ENCODE results near the gene WRAP53. TPM values are rescaled to one million over a fixed set of nuclear protein-coding genes. Genes with fewer than 3 reads are reported as not detected.

WRAP53 gene
- polyA plus RNA-seq, 4 donors = 11.1 to 17.6 (median 15.6) TPM

DNA sequence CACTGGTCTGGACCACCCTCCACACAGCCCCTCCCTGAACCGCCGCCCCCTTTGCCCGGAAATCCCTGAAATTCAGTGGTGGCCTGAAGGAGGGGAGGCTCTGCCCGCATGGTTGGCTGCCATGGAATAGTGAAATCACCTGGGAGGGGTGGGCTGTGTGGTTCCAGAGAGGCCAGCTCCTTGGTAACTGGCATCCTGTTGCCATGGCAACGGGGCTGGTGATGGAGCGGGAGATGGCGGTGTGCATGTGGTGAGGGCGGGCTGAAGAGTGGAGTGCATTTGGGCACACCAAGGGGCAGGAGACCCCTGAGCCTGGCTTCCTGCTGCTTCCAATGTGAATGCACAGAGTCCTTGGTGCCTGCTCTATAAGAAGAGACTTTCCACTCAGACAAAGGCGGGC lies 19.2 kb downstream of the WRAP53 start:
- DNase-seq (ENCODE audit: low read depth in 4 of 4, low spot score in 2 of 4) = no peak

DNA sequence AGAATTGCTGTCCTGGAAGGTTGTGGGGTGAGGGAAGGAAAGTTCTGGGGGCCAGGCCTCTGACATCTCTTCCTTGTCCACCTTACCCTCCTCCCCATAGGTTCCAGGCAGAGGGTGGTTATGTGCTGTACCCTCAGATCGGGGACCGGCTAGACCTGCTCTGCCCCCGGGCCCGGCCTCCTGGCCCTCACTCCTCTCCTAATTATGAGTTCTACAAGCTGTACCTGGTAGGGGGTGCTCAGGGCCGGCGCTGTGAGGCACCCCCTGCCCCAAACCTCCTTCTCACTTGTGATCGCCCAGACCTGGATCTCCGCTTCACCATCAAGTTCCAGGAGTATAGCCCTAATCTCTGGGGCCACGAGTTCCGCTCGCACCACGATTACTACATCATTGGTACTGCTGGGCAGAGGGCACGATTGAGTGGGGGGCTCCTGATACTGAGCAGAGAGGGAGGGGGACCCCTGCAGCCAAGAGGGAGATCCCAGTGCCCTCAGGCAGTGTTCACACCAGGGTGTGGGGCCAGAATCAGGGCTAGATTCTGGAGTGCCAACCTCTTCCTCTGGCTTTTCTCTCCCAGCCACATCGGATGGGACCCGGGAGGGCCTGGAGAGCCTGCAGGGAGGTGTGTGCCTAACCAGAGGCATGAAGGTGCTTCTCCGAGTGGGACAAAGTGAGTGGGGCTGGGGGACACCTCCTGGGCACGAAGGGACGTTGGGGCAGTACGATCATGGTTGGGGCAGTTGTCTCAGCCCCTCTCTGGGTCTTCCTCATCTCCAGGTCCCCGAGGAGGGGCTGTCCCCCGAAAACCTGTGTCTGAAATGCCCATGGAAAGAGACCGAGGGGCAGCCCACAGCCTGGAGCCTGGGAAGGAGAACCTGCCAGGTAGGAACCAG lies 19.8 kb downstream of the WRAP53 start:
- DNase-seq (ENCODE audit: low read depth in 4 of 4, low spot score in 2 of 4) = no peak

DNA sequence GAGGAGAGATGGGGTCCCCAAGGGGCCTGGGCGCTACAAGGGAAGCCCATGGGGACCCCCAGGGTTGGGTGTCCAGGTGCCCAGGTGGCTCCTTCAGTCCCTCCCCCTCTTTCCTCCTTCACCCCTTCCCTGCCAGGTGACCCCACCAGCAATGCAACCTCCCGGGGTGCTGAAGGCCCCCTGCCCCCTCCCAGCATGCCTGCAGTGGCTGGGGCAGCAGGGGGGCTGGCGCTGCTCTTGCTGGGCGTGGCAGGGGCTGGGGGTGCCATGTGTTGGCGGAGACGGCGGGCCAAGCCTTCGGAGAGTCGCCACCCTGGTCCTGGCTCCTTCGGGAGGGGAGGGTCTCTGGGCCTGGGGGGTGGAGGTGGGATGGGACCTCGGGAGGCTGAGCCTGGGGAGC lies 20.8 kb downstream of the WRAP53 start:
- DNase-seq (ENCODE audit: low read depth in 4 of 4, low spot score in 2 of 4) = no peak

DNA sequence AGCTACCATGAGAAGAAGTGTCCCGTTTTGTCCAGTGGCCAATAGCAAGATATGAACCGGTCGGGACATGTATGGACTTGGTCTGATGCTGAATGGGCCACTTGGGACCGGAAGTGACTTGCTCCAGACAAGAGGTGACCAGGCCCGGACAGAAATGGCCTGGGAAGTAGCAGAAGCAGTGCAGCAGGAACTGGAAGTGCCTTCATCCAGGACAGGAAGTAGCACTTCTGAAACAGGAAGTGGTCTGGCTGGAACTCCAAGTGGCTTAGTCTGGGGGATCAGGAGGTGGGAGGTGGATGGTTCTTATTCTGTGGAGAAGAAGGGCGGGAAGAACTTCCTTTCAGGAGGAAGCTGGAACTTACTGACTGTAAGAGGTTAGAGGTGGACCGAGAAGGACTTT lies 22.0 kb downstream of the WRAP53 start:
- no peak for DNase-seq (ENCODE audit: low read depth in 4 of 4, low spot score in 2 of 4)

DNA sequence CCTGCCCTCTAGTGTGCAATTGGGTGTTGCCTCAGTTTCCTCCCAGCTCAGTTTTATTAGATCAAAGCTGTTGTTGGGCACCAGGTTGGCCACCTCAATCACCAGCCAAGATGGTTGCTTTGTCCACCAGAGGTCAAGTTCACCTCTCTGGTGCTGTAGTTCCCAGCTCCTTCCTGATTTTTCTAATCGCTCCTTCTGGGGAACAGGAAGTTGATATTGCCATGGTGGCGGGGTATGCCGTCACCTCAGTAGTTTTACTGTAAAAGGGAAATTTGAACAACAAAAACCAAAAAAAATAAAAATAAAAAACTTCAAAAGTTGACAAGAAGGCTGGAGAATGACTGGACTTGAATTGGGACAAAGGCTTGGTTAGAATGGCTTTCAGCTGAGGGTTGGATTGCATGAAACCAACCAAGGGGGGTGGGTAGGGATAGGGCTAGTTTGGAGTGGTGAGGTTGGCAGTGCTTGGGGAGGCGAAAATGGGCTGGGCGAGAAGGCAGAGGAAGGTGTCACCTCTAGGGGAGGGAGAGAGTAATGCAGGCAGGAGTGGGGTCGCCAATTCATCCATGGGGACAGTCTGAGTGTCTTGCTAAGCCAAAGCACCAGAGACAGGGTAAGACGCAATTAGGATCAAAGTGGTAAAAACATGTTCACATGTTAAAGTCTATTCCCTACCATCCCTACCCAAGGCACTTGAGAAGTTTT lies 22.9 kb downstream of the WRAP53 start:
- DNase-seq (ENCODE audit: low read depth in 4 of 4, low spot score in 2 of 4) = no peak

DNA sequence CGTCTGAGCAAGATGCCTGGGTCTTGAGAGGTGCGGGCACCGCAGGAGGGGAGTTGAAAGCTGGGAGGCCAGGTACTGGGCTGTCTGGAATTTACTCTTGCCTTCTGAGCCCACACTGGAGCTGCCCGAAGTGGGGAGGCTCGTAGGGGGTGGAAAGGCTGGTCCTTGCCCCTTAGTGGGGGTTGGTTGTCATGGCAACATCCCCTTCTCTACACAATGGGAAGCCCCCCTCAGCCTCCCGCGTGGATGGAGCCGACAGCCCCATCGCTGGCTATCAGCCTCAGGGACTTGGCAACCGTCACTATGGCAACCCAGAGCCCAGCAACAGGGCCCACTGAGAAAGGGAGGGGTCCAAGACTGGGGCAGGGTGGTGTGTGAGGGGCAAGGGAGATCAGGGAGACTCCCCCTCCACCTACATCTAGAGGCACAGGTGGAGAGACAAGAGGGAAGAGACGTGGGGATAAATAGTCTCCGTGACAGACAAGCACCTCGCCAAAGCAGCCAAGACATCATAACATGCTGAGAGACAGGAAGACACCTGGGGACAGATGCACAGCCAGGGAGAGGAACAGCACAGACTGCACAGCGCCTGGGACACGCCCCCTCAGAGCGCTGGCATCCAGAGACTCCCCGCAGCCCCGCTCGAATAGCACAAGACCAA lies 24.0 kb downstream of the WRAP53 start:
- no peak for DNase-seq (ENCODE audit: low read depth in 4 of 4, low spot score in 2 of 4)

DNA sequence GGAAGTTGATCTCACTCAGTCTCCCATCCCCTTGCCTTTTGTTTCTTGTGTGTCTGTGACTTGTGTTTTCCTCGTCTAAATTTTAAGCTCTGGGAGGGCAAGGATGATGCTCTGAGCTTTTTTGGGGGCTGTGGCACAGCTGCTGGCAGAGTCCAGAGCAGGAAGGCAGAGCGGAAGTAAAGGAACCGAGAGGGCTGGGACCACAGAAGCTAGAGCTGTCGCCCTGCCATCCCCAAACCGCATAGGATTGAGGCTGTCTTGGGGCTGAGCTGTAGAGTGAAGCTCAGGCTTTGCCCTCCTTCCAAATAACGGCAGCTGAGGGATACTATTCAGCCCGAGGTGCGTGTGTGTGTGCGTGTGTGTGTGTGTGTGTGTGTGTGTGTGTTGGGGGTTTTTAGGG lies 25.5 kb downstream of the WRAP53 start:
- no peak for DNase-seq (ENCODE audit: low read depth in 4 of 4, low spot score in 2 of 4)

DNA sequence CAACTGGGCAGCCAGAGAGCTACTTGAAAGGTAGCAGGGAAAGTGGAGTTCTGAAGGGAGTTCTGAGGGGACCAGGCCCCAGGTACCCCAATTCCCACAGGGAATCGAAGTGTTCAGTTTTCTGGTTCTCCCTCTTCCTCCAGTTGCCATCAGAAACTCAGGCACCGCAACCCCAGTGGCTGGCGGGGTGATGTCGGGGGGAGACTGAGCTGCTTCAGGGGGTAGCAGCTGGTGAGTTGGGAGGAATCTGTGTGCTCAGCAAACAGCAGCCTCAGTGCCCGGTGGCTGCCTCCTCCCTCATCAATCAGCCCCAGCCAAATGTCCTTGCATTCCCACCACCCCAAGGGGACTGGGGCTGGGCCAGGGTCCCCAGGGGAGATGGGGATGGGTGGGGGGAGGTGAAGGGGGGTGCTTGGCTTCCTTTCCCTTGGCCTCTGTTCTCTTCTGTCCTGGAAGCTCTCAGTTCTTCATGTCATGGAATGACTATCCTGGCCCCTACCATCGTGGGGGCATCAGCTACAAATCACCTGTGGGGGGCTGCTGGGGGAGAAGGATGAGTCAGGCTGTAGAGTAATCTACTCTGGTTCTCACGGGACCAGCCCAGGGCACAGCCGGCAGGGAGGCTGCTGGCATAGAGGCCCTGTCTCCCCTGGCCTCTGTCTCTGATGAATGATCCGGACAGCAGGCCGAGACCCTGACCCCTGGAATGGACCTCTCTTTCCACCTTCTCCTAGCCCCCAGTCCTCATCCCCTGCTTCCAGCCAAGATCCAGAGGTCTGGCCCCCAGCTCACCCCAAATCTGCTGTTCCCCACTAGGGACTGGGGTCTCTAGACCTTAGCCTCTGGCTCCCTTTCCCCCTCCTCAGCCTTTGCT lies 26.7 kb downstream of the WRAP53 start:
- no peak for DNase-seq (ENCODE audit: low read depth in 4 of 4, low spot score in 2 of 4)

DNA sequence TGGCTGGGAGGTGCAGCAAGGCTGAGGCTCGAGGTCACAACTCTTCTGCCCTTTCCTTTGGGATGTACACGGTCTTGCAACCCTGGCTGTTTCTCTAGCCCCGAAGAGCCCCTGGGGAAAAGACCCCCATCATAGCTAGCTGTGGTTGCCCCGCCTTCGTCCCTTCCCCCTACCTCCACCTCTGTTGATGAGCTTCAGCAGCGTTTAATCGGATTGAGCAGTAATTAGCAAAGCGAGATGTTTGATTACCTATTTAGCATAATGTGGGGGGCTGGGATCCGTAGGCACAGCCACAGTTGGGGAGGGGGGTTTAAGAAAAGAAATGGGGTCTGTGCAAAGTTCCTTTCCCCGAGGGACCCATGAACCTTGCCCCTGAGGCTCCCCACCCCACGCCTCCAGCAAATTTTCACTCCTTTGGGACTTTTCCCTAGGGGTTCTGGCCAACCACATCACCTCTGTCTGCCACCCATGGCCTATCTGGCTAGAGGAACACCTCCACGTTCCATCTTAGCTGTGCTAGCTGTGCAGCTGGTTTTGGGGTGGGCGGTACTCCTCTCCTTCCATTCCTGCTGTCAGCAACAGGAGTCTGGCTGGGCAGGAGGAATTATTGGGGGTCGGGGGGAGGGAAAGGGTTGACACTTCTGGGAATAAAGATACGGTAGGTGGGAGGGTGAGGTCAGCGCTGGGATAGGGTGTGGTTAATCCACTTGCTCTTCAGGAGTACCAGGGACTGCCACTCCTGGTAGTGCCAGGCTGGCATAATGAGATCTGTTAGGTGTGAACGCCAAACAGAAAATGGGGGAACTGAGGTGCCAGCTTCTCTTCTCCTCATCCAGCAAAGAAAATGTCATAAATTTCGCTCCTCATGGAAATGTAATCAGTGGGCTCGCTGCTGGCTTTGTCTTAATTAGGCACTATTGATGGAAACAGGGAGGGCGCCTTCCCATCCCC lies 27.9 kb downstream of the WRAP53 start:
- DNase-seq (ENCODE audit: low read depth in 4 of 4, low spot score in 2 of 4) = no peak

DNA sequence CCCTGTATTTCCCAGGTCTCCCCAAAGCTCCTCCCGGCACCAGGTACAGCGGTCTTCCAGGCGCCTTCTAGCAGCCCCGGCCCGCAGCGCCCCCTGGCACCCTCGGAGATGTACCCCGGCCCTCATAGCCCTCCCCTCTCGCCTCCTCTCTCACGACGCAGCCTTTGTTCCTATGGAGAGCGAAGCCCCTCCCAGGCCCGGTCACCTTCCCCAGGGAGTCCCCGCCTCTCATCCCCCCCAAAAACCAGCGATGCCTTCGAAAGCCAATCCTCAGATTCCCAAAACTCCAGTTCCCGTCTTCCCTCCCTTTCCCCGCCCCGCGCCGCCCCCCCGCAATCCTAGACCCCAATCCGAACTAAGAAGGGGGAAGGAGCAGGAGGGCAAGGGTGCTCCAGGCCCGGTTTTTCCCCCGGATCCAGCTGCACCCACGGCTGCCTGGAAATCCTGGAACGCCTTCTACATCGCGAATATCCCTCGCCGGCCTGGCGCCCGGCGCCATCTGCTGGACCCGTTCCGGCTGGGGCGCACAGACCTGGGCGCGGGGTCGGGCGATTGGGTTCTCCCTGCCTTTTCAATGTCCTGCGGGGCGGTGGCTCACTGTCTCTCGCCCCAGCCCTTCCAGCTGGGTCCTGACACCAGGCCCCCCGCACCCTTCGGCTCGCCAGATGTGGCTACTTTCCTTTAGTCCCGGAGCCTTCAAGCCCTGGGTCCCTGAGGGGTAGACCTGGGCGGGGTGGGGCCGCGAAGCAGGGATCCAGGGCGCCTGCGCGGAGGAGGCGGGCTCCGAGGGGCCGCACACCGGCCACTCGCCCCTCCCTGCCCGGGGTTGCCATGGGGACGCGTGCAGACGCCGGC lies 28.9 kb downstream of the WRAP53 start, which contains the start of gene DNAH2:
Gene DNAH2 (plus strand): TSS at position 844 of the 855 bp plus-strand sequence. CDS start 1,991 bp downstream, outside the sequence.
- DNase-seq (ENCODE audit: low read depth in 4 of 4, low spot score in 2 of 4) = peak; percentile 85 to 92 (median 85)

DNA sequence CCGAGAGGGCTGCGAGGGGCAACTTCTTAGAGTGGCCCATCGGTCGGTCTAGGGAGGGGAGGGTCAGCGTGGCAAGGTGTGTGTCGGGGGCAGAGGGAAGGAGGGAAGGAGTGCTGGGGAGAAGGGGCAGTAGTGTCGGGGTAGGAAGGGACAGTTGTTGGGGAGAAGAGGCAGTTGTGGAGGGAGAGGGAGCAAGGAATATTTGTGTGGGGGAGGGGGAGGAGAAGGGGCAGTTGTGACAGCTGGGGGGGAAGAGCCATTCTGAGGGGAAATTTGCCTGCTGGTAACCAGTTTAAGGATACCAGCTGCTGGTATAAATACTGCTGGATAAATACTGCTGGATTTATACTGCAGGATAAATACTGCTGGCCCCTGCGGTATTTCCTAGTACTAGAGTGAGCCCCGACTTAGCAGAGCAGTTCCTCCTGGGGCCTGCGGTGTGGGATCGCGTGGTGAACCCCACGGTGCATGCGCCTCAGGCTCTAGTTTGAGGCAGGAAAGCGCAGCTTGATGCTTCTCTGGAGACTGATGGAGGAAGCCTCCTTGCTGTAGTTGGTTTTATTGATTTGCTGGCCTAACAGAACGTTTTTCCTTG lies 29.6 kb downstream of the WRAP53 start:
- no peak for DNase-seq (ENCODE audit: low read depth in 4 of 4, low spot score in 2 of 4)

DNA sequence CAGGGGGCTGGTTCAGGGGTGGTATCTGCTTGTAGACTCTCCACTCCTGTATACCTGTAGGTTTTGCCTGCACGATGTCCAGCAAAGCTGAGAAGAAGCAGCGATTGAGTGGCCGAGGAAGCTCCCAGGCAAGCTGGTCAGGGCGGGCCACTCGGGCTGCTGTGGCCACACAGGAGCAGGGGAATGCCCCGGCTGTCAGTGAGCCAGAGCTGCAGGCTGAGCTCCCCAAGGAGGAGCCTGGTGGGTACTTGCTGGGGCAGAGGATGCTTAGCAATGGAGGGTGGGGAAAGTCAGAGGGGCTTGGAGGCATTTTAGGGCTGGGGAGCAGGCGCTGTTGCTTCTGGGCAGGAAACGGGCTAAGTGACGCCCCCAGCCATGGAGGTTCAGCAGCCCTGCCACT lies 31.4 kb downstream of the WRAP53 start:
- DNase-seq (ENCODE audit: low read depth in 4 of 4, low spot score in 2 of 4) = no peak

DNA sequence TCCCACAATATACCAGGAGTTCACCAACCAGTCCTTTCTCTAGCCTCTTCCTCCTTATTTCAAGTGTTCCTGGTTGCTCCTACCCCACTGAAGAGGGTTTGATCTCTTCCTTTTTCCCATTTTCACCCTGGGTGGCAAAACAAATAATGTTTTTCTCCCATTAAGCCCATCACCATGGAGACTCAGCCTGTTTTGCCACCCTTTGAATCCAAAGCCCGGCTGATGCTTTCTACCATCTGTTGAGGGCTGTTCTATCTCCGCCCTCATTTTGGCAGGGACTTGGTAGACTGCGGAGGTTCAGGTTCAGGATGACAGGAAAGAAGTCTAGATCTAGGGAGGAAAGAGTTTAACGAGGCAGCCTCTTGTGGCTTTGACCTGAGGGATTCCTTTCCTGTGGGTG lies 31.8 kb downstream of the WRAP53 start:
- no peak for DNase-seq (ENCODE audit: low read depth in 4 of 4, low spot score in 2 of 4)

DNA sequence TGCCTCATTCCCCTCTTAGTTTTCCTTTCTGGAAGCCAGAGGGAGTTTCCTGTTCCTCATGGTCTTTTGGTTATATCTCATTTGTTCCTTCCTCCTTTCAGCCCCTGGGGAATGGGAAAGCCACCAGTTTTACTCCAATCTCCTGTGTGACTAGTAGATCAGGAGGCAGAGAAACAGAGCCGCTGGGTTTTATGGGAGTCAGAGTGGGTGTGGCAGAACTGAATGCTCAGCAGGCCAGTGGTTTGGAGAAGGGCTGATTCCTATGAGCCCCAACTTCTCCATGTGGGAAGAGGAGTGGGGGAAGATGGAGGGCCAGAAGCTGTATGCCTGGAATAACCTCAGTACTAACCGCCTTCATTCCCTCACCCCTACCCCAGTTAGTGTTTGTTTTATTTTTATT lies 33.3 kb downstream of the WRAP53 start:
- no peak for DNase-seq (ENCODE audit: low read depth in 4 of 4, low spot score in 2 of 4)

DNA sequence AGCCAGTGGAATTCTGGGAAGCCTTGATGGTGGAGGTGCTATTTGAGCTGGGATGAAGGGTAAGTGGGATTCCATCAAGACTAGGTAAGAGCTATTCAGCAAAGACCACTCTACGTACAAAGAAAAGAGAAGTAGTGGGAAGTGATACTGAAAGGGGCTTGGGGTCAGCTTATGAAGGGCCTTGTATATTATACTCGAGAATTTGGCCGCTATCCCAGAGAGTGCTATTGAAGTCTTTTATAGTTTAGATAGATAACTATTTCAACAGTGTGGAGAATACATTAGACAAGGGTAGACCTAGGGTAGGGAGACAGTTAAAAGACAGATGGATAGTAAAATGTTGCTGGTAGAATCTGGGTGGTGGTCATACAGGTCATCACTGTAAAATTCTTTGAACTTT lies 39.6 kb downstream of the WRAP53 start:
- no peak for DNase-seq (ENCODE audit: low read depth in 4 of 4, low spot score in 2 of 4)

DNA sequence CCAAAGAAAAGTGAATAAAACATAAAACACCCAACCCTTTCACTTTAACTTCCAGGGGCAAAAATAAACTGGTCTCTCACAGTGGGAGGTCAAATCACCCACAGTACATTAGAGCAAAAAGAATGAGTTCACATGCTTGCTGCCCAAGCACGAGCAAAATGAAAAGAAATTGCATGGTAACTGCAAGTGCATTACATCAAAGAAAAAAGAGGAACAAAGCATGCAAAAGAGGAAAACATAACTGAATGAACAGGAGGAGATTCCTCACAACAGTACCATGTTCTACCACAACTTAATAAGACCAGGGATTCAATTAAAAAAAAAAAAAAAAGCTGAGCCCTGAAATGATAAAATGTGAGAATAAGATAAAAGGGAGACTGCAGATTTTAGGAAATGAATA lies 41.5 kb downstream of the WRAP53 start:
- DNase-seq (ENCODE audit: low read depth in 4 of 4, low spot score in 2 of 4) = no peak

DNA sequence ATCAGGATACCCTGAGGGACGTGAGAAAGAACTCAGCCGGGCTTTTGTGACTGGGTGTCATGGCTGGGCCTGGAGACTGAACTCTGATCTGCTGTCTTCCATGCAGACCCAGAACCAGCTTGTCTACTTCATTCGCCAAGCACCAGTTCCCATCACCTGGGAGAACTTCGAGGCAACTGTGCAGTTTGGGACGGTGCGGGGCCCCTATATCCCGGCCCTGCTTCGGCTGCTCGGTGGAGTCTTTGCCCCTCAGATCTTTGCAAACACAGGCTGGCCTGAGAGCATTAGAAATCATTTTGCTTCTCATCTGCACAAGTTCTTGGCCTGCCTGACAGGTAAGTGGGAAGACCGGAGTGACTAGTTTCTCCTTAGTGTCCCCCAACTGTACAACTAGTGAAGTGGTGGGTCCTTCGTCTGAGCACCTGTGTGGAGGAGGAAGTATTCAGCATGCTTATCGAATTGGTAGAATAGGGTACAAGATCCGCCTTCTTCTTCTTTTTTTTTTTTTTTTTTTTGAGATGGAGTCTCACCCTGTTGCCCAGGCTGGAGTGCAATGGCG lies 44.8 kb downstream of the WRAP53 start:
- DNase-seq (ENCODE audit: low read depth in 4 of 4, low spot score in 2 of 4) = no peak

DNA sequence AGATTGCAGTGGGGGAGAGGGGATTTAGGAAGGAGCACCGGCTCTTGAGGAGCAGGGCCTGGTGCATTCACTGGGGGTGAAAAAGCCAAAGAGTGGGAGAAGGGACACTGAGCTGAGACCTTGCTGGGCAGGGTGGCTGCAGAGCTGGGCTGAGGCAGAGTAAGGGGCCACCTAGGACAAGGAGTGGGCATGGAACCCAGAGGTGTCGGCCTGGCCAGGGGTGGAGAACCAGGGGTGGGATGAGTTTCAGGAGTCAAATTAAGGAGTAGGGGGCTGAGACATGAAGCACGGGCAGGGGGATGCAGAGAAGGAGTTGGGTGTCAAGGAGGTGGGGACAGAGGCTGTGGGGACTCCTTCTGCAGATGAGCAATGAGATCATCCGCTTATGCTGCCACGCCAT lies 49.3 kb downstream of the WRAP53 start:
- DNase-seq (ENCODE audit: low read depth in 4 of 4, low spot score in 2 of 4) = no peak
